HuH-7 (cell line): Measurements from ENCODE around the gene CLDN18.

ENCODE experiments used
- DNase-seq: peaks from one replicate; pipeline ENCODE4 v3.0.0; 2011; ENCODE audit warnings: low spot score

The CLDN18 gene

GRCh38 chr3:138062626-138063025 is 52.7 kb downstream of the CLDN18 start:
- DNase-seq: no peak

GRCh38 chr3:138063416-138063815 is 53.5 kb downstream of the CLDN18 start:
- DNase-seq: no peak

GRCh38 chr3:138065949-138066348 is 56.0 kb downstream of the CLDN18 start:
- no peak for DNase-seq

- no peak for DNase-seq
Measured at GRCh38 chr3:138066383-138066782, 56.4 kb downstream of the CLDN18 start.

GRCh38 chr3:138066972-138067371 is 57.0 kb downstream of the CLDN18 start:
- DNase-seq: no peak

- DNase-seq: no peak
Measured at GRCh38 chr3:138068046-138068445, 58.1 kb downstream of the CLDN18 start.

GRCh38 chr3:138068579-138069174 is 58.7 kb downstream of the CLDN18 start:
- DNase-seq: peak; percentile 80

GRCh38 chr3:138070006-138070405 is 60.0 kb downstream of the CLDN18 start:
- no peak for DNase-seq

- DNase-seq: no peak
Measured at GRCh38 chr3:138072796-138073195, 62.8 kb downstream of the CLDN18 start.

GRCh38 chr3:138078096-138078495 is 68.1 kb downstream of the CLDN18 start:
- DNase-seq: no peak

GRCh38 chr3:138078901-138079344 is 69.0 kb downstream of the CLDN18 start:
- DNase-seq: no peak

GRCh38 chr3:138079901-138080300 is 69.9 kb downstream of the CLDN18 start:
- no peak for DNase-seq

GRCh38 chr3:138081371-138082084 is 71.6 kb downstream of the CLDN18 start:
- DNase-seq: no peak

- DNase-seq: no peak
Measured at GRCh38 chr3:138082085-138082991, 72.4 kb downstream of the CLDN18 start.

GRCh38 chr3:138082992-138083386 is 73.0 kb downstream of the CLDN18 start:
- no peak for DNase-seq
